ENCODE measurements around the gene ESRRB.

Gene ESRRB

GRCh38 chr14:76385435-76385834, 9.5 kb downstream of the ESRRB start:
- TF ChIP-seq EZH2 (IDR thresholded peaks at IDR 0.05; ENCODE audit: borderline replicate concordance, low read length) (no peak), CTCF (IDR thresholded peaks at IDR 0.05; ENCODE audit: low read length) (no peak)
- Histone ChIP-seq H3K4me1 (ENCODE audit: insufficient read depth, low read length, severe bottlenecking) (no peaks in the 10 kb centered on the region), H3K27ac (ENCODE audit: low read depth, low read length, poor library complexity, severe bottlenecking) (no peak overlapping the region), H3K79me2 (ENCODE audit: insufficient read depth, low read length) (no peaks in the 10 kb centered on the region), H3K4me2 (ENCODE audit: low read length) (no peak overlapping the region), H3K9me2 (ENCODE audit: low read depth, low read length) (no peaks in the 10 kb centered on the region), H3K36me3 (ENCODE audit: insufficient read depth, low read length) (no peaks in the 10 kb centered on the region), H3K9ac (ENCODE audit: low read length) (no peak overlapping the region), H3F3A (ENCODE audit: insufficient read depth, low read length) (no peaks in the 10 kb centered on the region), H3K4me3 (ENCODE audit: low read depth, low read length, poor library complexity, severe bottlenecking) (no peak overlapping the region), H2AFZ (ENCODE audit: low read length) (no peak overlapping the region), H4K20me1 (ENCODE audit: insufficient read depth, low read length) (no peaks in the 10 kb centered on the region), H3K27me3 (ENCODE audit: insufficient read depth, low read length) (no peaks in the 10 kb centered on the region), H3K9me3 (ENCODE audit: low read length) (no peaks in the 10 kb centered on the region)

GRCh38 chr14:76386944-76387782, 11.2 kb downstream of the ESRRB start:
- H3K4me3 ChIP-seq (ENCODE audit: low read depth, low read length, poor library complexity, severe bottlenecking) = no peak overlapping the region
- no peak overlapping the region for H3K9ac ChIP-seq (ENCODE audit: low read length)
- no peak overlapping the region for H3K27ac ChIP-seq (ENCODE audit: low read depth, low read length, poor library complexity, severe bottlenecking)
- no peaks in the 10 kb centered on the region for H3K79me2 ChIP-seq (ENCODE audit: insufficient read depth, low read length)
- no peaks in the 10 kb centered on the region for H3K9me3 ChIP-seq (ENCODE audit: low read length)
- no peaks in the 10 kb centered on the region for H3K36me3 ChIP-seq (ENCODE audit: insufficient read depth, low read length)
- no peaks in the 10 kb centered on the region for H4K20me1 ChIP-seq (ENCODE audit: insufficient read depth, low read length)
- peak; percentile 97 for TF ChIP-seq CTCF (IDR thresholded peaks at IDR 0.05; ENCODE audit: low read length)
- no peak for TF ChIP-seq EZH2 (IDR thresholded peaks at IDR 0.05; ENCODE audit: borderline replicate concordance, low read length)
- H3K27me3 ChIP-seq (ENCODE audit: insufficient read depth, low read length) = no peaks in the 10 kb centered on the region
- H3K9me2 ChIP-seq (ENCODE audit: low read depth, low read length) = no peaks in the 10 kb centered on the region
- no peak overlapping the region for H2AFZ ChIP-seq (ENCODE audit: low read length)
- H3K4me1 ChIP-seq (ENCODE audit: insufficient read depth, low read length, severe bottlenecking) = no peaks in the 10 kb centered on the region
- no peaks in the 10 kb centered on the region for H3F3A ChIP-seq (ENCODE audit: insufficient read depth, low read length)
- no peak overlapping the region for H3K4me2 ChIP-seq (ENCODE audit: low read length)

GRCh38 chr14:76389841-76390240, 13.9 kb downstream of the ESRRB start:
- Histone ChIP-seq H2AFZ (ENCODE audit: low read length) (no peak overlapping the region), H3K36me3 (ENCODE audit: insufficient read depth, low read length) (no peaks in the 10 kb centered on the region), H4K20me1 (ENCODE audit: insufficient read depth, low read length) (no peaks in the 10 kb centered on the region), H3K27me3 (ENCODE audit: insufficient read depth, low read length) (no peaks in the 10 kb centered on the region), H3K4me1 (ENCODE audit: insufficient read depth, low read length, severe bottlenecking) (no peaks in the 10 kb centered on the region), H3F3A (ENCODE audit: insufficient read depth, low read length) (no peaks in the 10 kb centered on the region), H3K9ac (ENCODE audit: low read length) (no peak overlapping the region), H3K4me3 (ENCODE audit: low read depth, low read length, poor library complexity, severe bottlenecking) (no peak overlapping the region), H3K4me2 (ENCODE audit: low read length) (no peak overlapping the region), H3K9me3 (ENCODE audit: low read length) (no peaks in the 10 kb centered on the region), H3K9me2 (ENCODE audit: low read depth, low read length) (no peaks in the 10 kb centered on the region), H3K79me2 (ENCODE audit: insufficient read depth, low read length) (no peaks in the 10 kb centered on the region), H3K27ac (ENCODE audit: low read depth, low read length, poor library complexity, severe bottlenecking) (no peak overlapping the region)
- TF ChIP-seq CTCF (IDR thresholded peaks at IDR 0.05; ENCODE audit: low read length) (no peak), EZH2 (IDR thresholded peaks at IDR 0.05; ENCODE audit: borderline replicate concordance, low read length) (no peak)

Data from OCI-LY1 (cell line).